ENCODE measurements around the gene OSBPL3. TPM values are rescaled to one million over a fixed set of nuclear protein-coding genes. Genes with fewer than 3 reads are reported as not detected.

Gene OSBPL3
- total and polyA plus RNA-seq, 2 donors (not counting 1 experiment from before 2014, with no cell fraction given) = 13.5 to 67.6 TPM

DNA sequence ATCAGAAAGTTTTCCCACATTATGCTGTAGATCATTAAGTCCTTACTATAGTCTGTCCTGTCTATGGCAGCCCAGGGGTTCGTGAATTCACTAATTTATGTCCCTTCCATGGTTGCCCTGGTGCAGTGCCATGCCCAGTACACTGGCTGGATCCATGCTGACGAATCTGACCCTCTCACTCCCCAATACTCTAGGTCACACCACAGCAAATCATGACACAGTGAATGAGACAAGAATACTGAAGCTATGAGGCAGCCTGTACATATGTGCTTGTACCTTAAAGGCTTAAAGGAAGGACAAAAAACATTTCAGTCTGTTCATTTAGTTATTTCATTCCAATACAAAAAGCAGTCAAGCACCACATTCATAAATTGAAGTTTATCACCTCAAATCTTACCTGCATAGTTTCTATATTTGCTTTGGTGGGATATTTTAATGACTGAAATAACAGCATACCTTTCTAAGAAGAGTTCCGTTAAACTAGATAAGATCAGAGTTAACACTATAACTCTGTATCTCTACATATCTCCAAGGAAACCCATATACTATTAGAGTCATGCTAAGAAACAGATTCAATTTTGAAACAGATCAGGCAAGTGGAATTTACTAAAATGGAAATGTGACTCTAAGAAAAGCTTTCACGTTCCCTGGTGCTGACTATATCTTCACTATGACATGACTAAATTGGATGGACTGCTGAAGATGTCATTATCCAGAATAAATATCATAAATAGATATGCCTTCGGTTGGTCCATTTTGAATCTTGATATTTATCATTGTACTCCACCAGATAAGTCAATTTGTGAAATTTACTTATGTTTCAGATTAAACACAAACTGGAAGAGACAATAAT is 36.7 kb downstream of the OSBPL3 start:
- Mint-ChIP-seq H3K4me3 (no peak overlapping the region), H3K4me1 (peaks cover 21% of the 10 kb centered on the region), H3K9me3 (ENCODE audit: insufficient read depth) (no peaks in the 10 kb centered on the region), H3K27me3 (no peaks in the 10 kb centered on the region), H3K27ac (no peak overlapping the region)
- Histone ChIP-seq H3K36me3 (replicated peaks in 1 of 2; ENCODE audit: control extremely low read depth in 1 of 2, control insufficient read depth in 1 of 2, extremely low read depth in 1 of 2, insufficient read depth in 2 of 2, low read length in 1 of 2) (peaks cover under 1 to 3% of the 10 kb centered on the region in 2 experiments), H3K9ac (ENCODE audit: low read length) (no peak overlapping the region), H2AFZ (ENCODE audit: insufficient read depth, low read depth, low read length, poor library complexity, severe bottlenecking) (no peak overlapping the region), H3K4me2 (replicated peaks; ENCODE audit: low read depth, low read length, poor library complexity, severe bottlenecking) (no peak overlapping the region), H3K4me1 (ENCODE audit: control insufficient read depth in 2 of 2, insufficient read depth in 2 of 2, low read length in 2 of 2) (no peaks in the 10 kb centered on the region), H3K27ac (ENCODE audit: low read length in 2 of 2) (no peak overlapping the region), H3K27me3 (replicated peaks in 1 of 4; ENCODE audit: control extremely low read depth in 1 of 4, control insufficient read depth in 3 of 4, insufficient read depth in 4 of 4, low read length in 3 of 4) (no peaks in the 10 kb centered on the region), H4K20me1 (ENCODE audit: control insufficient read depth, insufficient read depth, low read length, poor library complexity, severe bottlenecking) (no peaks in the 10 kb centered on the region), H3K4me3 (ENCODE audit: control extremely low read depth in 1 of 5, extremely low read depth in 1 of 5, insufficient read depth in 1 of 5, low read depth in 2 of 5, low read length in 4 of 5) (no peak overlapping the region), H3K79me2 (ENCODE audit: control insufficient read depth, insufficient read depth, low read length) (peaks cover 47% of the 10 kb centered on the region), H3K9me3 (ENCODE audit: control extremely low read depth in 1 of 3, control insufficient read depth in 2 of 3, insufficient read depth in 1 of 3, low read length in 2 of 3) (no peaks in the 10 kb centered on the region)
- intact Hi-C loops (cut with micrococcal nuclease) = no loop called here
- ChIA-PET CTCF (no interaction called here), POLR2A (no interaction called here)
- ATAC-seq (ENCODE audit: low read depth) (no peak), DNase-seq (no peak)
- no peak for TF ChIP-seq EZH2 (IDR thresholded peaks at IDR 0.05; ENCODE audit: borderline replicate concordance, insufficient read depth, low read depth, low read length, poor library complexity, severe bottlenecking)
- TF ChIP-seq CTCF (IDR thresholded peaks at IDR 0.05) = no peak
- WGBS (ENCODE audit: insufficient coverage) = 92% methylated on average over 2 of the region's 5 CpGs

DNA sequence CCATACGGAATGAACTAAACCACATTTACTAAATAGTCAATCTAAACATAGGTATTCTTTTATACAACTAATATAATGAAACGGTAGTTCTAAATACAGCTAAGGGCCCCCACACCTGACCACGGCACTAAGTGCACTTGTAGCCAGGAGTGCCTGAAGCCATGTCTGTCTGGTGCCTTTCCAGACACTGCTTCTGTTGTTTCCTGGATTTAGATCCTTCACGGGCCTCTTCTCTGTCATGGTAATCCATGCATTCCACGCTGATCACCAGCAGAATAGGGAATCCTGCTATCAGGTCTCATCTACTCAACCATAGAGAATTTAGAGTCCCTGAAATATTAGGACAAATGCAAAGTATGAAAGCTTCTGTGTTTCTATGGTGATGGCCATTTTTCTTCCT is 37.8 kb downstream of the OSBPL3 start:
- Histone ChIP-seq H3K4me1 (ENCODE audit: control insufficient read depth in 2 of 2, insufficient read depth in 2 of 2, low read length in 2 of 2) (no peaks in the 10 kb centered on the region), H3K36me3 (replicated peaks in 1 of 2; ENCODE audit: control extremely low read depth in 1 of 2, control insufficient read depth in 1 of 2, extremely low read depth in 1 of 2, insufficient read depth in 2 of 2, low read length in 1 of 2) (no peaks in the 10 kb centered on the region), H3K27me3 (replicated peaks in 1 of 4; ENCODE audit: control extremely low read depth in 1 of 4, control insufficient read depth in 3 of 4, insufficient read depth in 4 of 4, low read length in 3 of 4) (no peaks in the 10 kb centered on the region), H3K9me3 (ENCODE audit: control extremely low read depth in 1 of 3, control insufficient read depth in 2 of 3, insufficient read depth in 1 of 3, low read length in 2 of 3) (no peaks in the 10 kb centered on the region), H4K20me1 (ENCODE audit: control insufficient read depth, insufficient read depth, low read length, poor library complexity, severe bottlenecking) (no peaks in the 10 kb centered on the region), H3K27ac (ENCODE audit: low read length in 2 of 2) (no peak overlapping the region), H3K4me2 (replicated peaks; ENCODE audit: low read depth, low read length, poor library complexity, severe bottlenecking) (no peak overlapping the region), H3K9ac (ENCODE audit: low read length) (no peak overlapping the region), H2AFZ (ENCODE audit: insufficient read depth, low read depth, low read length, poor library complexity, severe bottlenecking) (no peak overlapping the region), H3K79me2 (ENCODE audit: control insufficient read depth, insufficient read depth, low read length) (peaks cover 50% of the 10 kb centered on the region), H3K4me3 (ENCODE audit: control extremely low read depth in 1 of 5, extremely low read depth in 1 of 5, insufficient read depth in 1 of 5, low read depth in 2 of 5, low read length in 4 of 5) (no peak overlapping the region)
- 90% methylated on average over 2 of the region's 5 CpGs for WGBS (ENCODE audit: insufficient coverage)
- no peak for ATAC-seq (ENCODE audit: low read depth)
- H3K27me3 Mint-ChIP-seq = no peaks in the 10 kb centered on the region
- ChIA-PET POLR2A (no interaction called here), CTCF (interaction anchor here (0.7 kb wide), 1 partner anchor 10 kb away, joined by 3 read pairs; no protein-coding TSS in a partner anchor)
- no peaks in the 10 kb centered on the region for H3K9me3 Mint-ChIP-seq (ENCODE audit: insufficient read depth)
- H3K27ac Mint-ChIP-seq = no peak overlapping the region
- TF ChIP-seq CTCF (IDR thresholded peaks at IDR 0.05) (no peak), EZH2 (IDR thresholded peaks at IDR 0.05; ENCODE audit: borderline replicate concordance, insufficient read depth, low read depth, low read length, poor library complexity, severe bottlenecking) (no peak)
- intact Hi-C loops (cut with micrococcal nuclease) = no loop called here
- DNase-seq = no peak
- no peak overlapping the region for H3K4me3 Mint-ChIP-seq
- peaks cover 26% of the 10 kb centered on the region for H3K4me1 Mint-ChIP-seq

Measured in B cell (primary cell).